Measurements from ENCODE around the gene UCHL1. TPM values are rescaled to one million over a fixed set of nuclear protein-coding genes. Genes with fewer than 3 reads are reported as not detected.

The UCHL1 gene
- total and polyA plus RNA-seq, 7 experiments from 2014 or later = 0.27 TPM; not detected in 6

DNA sequence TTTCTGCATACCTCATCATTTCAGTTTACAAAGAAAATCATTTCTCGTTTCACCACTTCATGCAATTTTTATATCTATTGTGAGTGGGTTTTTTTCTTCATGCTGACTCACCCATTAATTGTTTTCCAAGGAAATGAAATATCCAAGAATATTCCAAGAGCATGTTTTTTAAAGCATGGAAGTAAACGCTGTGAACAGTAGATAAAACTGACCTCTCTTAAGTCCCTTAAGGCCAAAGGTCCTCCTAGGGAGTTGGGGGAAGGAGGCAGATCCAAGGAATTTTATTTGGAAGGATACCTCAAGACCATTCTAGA is 39.8 kb upstream of the UCHL1 start:
- DNase-seq (no peak), ATAC-seq (no peak)
- POLR2A ChIA-PET = no interaction called here
- Mint-ChIP-seq H3K36me3 (peaks cover 0 to 8% (median 0%) of the 10 kb centered on the region in 5 donors), H3K27ac (no peak overlapping the region), H3K4me3 (peak overlapping the region; percentile 34 to 84 (median 75)), H3K9me3 (peaks cover 0 to 4% (median 0%) of the 10 kb centered on the region in 11 donors), H3K4me1 (peaks cover 12 to 35% (median 26%) of the 10 kb centered on the region in 7 donors), H3K27me3 (peaks cover 60 to 69% (median 63%) of the 10 kb centered on the region in 5 donors)
- Histone ChIP-seq H3K4me3 (ENCODE audit: low read length) (no peak overlapping the region), H3K27me3 (ENCODE audit: control insufficient read depth in 2 of 2, insufficient read depth in 2 of 2, low read length in 2 of 2) (peaks cover 4 to 13% of the 10 kb centered on the region in 2 donors), H3K9me3 (ENCODE audit: control insufficient read depth in 2 of 3, low read length in 3 of 3) (no peaks in the 10 kb centered on the region), H3K27ac (ENCODE audit: low read depth, low read length) (no peak overlapping the region), H3K36me3 (ENCODE audit: control insufficient read depth in 2 of 3, insufficient read depth in 3 of 3, low read length in 3 of 3) (no peaks in the 10 kb centered on the region), H3K4me1 (ENCODE audit: control insufficient read depth in 2 of 2, insufficient read depth in 2 of 2, low read length in 2 of 2) (peaks cover 0 to 3% of the 10 kb centered on the region in 2 donors)
- CTCF ChIA-PET = no interaction called here
- intact Hi-C loops (cut with micrococcal nuclease) = no loop called here

DNA sequence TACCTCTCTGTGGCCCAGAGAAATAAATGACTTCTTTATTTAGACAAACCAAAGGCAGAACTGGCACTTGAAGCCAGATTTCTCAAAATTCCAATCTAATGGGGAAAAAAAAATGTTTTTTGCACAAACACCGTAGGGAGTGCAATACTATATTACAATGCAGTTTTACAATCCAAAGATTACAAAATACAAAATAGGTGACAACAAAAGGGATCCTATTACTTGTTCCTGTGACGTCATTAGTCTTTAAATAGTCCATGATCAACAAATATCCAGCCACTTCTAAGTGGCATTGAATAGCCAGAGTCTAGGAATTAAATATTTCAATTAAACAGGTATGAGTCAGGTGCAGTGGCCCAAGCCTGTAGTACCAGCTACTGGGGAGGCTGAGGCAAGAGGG is 39.4 kb upstream of the UCHL1 start:
- no peak for DNase-seq
- Mint-ChIP-seq H3K27me3 (peaks cover 57 to 65% (median 61%) of the 10 kb centered on the region in 5 donors), H3K4me1 (peaks cover 12 to 35% (median 26%) of the 10 kb centered on the region in 7 donors), H3K9me3 (peaks cover 0 to 4% (median 0%) of the 10 kb centered on the region in 11 donors), H3K4me3 (peak overlapping the region in 2 of 10 donors; percentile 70 to 77), H3K27ac (no peak overlapping the region), H3K36me3 (peaks cover 0 to 8% (median 0%) of the 10 kb centered on the region in 5 donors)
- Histone ChIP-seq H3K9me3 (ENCODE audit: control insufficient read depth in 2 of 3, low read length in 3 of 3) (no peaks in the 10 kb centered on the region), H3K36me3 (ENCODE audit: control insufficient read depth in 2 of 3, insufficient read depth in 3 of 3, low read length in 3 of 3) (no peaks in the 10 kb centered on the region), H3K4me1 (ENCODE audit: control insufficient read depth in 2 of 2, insufficient read depth in 2 of 2, low read length in 2 of 2) (peaks cover 0 to 3% of the 10 kb centered on the region in 2 donors), H3K27me3 (ENCODE audit: control insufficient read depth in 2 of 2, insufficient read depth in 2 of 2, low read length in 2 of 2) (peaks cover 4 to 13% of the 10 kb centered on the region in 2 donors), H3K27ac (ENCODE audit: low read depth, low read length) (no peak overlapping the region), H3K4me3 (ENCODE audit: low read length) (no peak overlapping the region)
- POLR2A ChIA-PET = no interaction called here
- intact Hi-C loops (cut with micrococcal nuclease) = no loop called here
- CTCF ChIA-PET = no interaction called here
- no peak for ATAC-seq

DNA sequence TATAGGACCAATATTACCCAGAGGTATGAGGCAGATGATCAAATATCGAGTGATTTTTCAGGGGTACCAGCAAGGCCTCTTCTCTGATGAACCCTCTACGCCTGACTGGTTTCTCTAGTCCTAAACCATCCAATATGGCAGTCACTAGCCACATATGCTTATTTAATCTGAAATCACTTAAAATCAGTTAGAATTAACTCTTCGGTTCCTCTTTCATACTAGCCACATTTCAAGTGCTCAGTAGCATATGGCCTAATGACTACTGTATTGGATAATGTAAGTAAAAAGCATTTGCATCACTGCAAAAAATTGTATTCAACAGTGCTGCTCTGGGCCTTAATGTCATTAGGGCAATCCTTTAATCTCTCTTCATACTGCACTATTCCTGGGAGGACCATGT is 38.0 kb upstream of the UCHL1 start:
- intact Hi-C loops (cut with micrococcal nuclease) = no loop called here
- peaks cover 46 to 63% (median 55%) of the 10 kb centered on the region in 5 donors for H3K27me3 Mint-ChIP-seq
- no peaks in the 10 kb centered on the region for H3K36me3 ChIP-seq (ENCODE audit: control insufficient read depth in 2 of 3, insufficient read depth in 3 of 3, low read length in 3 of 3)
- DNase-seq (no peak), ATAC-seq (no peak)
- H3K27ac Mint-ChIP-seq = no peak overlapping the region
- peaks cover 0 to 4% (median 0%) of the 10 kb centered on the region in 11 donors for H3K9me3 Mint-ChIP-seq
- H3K36me3 Mint-ChIP-seq = peaks cover 0 to 4% (median 0%) of the 10 kb centered on the region in 5 donors
- peaks cover 0 to 3% of the 10 kb centered on the region in 2 donors for H3K4me1 ChIP-seq (ENCODE audit: control insufficient read depth in 2 of 2, insufficient read depth in 2 of 2, low read length in 2 of 2)
- no peak overlapping the region for H3K4me3 ChIP-seq (ENCODE audit: low read length)
- CTCF ChIA-PET = no interaction called here
- H3K27ac ChIP-seq (ENCODE audit: low read depth, low read length) = no peak overlapping the region
- no peak overlapping the region for H3K4me3 Mint-ChIP-seq
- peaks cover under 1 to 24% (median 13%) of the 10 kb centered on the region in 7 donors for H3K4me1 Mint-ChIP-seq
- no peaks in the 10 kb centered on the region for H3K9me3 ChIP-seq (ENCODE audit: control insufficient read depth in 2 of 3, low read length in 3 of 3)
- POLR2A ChIA-PET = no interaction called here
- peaks cover 4 to 7% of the 10 kb centered on the region in 2 donors for H3K27me3 ChIP-seq (ENCODE audit: control insufficient read depth in 2 of 2, insufficient read depth in 2 of 2, low read length in 2 of 2)

DNA sequence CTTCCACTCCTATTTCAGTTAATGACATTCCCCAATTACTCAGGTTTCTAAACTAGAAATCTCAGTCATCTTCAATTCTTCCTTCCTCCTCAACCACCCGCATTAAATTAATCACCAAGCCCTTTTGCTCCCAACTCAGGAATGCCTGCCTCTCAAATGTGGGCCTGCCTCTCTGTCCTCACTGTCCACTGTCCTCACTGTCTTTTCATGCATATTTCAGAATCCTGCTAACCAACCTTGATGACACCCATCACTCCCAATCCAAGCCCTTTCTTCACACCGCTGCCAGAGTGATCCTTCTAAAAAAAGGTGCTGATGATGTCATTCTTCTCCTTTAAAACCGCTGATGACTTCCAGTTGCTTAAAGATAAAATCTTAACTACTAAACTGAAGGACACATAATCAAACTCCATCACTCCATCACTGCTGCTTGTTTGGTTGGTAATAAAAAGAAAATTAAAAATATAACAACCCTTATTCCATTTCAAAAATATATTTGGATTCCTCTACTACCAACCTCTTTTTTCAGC is 37.2 kb upstream of the UCHL1 start:
- peaks cover 4 to 6% of the 10 kb centered on the region in 2 donors for H3K27me3 ChIP-seq (ENCODE audit: control insufficient read depth in 2 of 2, insufficient read depth in 2 of 2, low read length in 2 of 2)
- H3K36me3 Mint-ChIP-seq = peaks cover 0 to 4% (median 0%) of the 10 kb centered on the region in 5 donors
- CTCF ChIA-PET = no interaction called here
- H3K27me3 Mint-ChIP-seq = peaks cover 47 to 63% (median 54%) of the 10 kb centered on the region in 5 donors
- H3K27ac ChIP-seq (ENCODE audit: low read depth, low read length) = no peak overlapping the region
- H3K27ac Mint-ChIP-seq = no peak overlapping the region
- POLR2A ChIA-PET = no interaction called here
- peaks cover 0 to 4% (median 0%) of the 10 kb centered on the region in 11 donors for H3K9me3 Mint-ChIP-seq
- ATAC-seq = no peak
- no peaks in the 10 kb centered on the region for H3K9me3 ChIP-seq (ENCODE audit: control insufficient read depth in 2 of 3, low read length in 3 of 3)
- peaks cover 0 to 22% (median 13%) of the 10 kb centered on the region in 7 donors for H3K4me1 Mint-ChIP-seq
- no peak for DNase-seq
- no peaks in the 10 kb centered on the region for H3K36me3 ChIP-seq (ENCODE audit: control insufficient read depth in 2 of 3, insufficient read depth in 3 of 3, low read length in 3 of 3)
- peaks cover 0 to 3% of the 10 kb centered on the region in 2 donors for H3K4me1 ChIP-seq (ENCODE audit: control insufficient read depth in 2 of 2, insufficient read depth in 2 of 2, low read length in 2 of 2)
- no peak overlapping the region for H3K4me3 ChIP-seq (ENCODE audit: low read length)
- H3K4me3 Mint-ChIP-seq = no peak overlapping the region
- intact Hi-C loops (cut with micrococcal nuclease) = no loop called here

DNA sequence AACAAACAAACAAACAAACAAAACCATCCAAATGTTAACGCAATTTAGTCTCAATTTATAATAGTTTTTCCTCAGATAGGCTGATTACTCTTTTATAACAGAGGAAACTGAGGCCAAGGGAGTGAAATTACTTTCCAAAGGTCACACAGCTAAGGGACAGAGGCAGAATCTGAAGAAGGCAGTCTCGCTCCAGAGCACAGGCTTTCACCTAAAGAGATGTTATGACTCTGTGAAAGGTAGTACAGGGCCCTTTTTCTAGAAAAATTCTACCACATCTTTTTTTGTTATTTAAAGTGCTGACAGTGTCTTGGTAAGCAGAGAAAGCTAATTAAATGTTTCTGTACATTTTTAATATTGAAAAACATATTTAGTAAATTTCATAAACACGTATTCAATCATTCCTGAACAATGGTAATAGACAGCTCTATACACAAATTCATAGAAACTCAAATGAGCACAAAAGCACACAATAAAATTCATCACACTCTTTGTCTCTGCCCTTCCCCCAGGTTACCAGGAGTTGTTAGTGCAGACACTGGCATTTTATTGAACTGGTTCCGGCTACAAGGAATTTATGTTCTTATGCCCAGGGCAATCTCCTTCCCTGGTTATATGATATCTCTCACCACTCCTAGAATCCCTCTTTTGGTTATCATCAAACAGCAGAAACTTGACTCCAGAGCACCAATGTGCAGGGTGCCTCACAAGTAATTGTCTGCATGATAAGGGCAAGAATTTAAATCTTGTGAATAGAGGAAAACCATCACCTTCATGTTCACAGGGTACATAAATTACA is 34.7 kb upstream of the UCHL1 start:
- peaks cover 0 to 4% (median 0%) of the 10 kb centered on the region in 11 donors for H3K9me3 Mint-ChIP-seq
- peaks cover 0 to 2% (median under 1%) of the 10 kb centered on the region in 7 donors for H3K4me1 Mint-ChIP-seq
- Histone ChIP-seq H3K4me3 (ENCODE audit: low read length) (no peak overlapping the region), H3K9me3 (ENCODE audit: control insufficient read depth in 2 of 3, low read length in 3 of 3) (no peaks in the 10 kb centered on the region), H3K36me3 (ENCODE audit: control insufficient read depth in 2 of 3, insufficient read depth in 3 of 3, low read length in 3 of 3) (no peaks in the 10 kb centered on the region), H3K4me1 (ENCODE audit: control insufficient read depth in 2 of 2, insufficient read depth in 2 of 2, low read length in 2 of 2) (no peaks in the 10 kb centered on the region), H3K27ac (ENCODE audit: low read depth, low read length) (no peak overlapping the region), H3K27me3 (ENCODE audit: control insufficient read depth in 2 of 2, insufficient read depth in 2 of 2, low read length in 2 of 2) (peaks cover 0 to 3% of the 10 kb centered on the region in 2 donors)
- peaks cover 0 to under 1% (median 0%) of the 10 kb centered on the region in 5 donors for H3K36me3 Mint-ChIP-seq
- intact Hi-C loops (cut with micrococcal nuclease) = no loop called here
- ChIA-PET POLR2A (no interaction called here), CTCF (no interaction called here)
- no peak overlapping the region for H3K4me3 Mint-ChIP-seq
- no peak for ATAC-seq
- DNase-seq = no peak
- H3K27ac Mint-ChIP-seq = no peak overlapping the region
- H3K27me3 Mint-ChIP-seq = peaks cover 33 to 46% (median 39%) of the 10 kb centered on the region in 5 donors

DNA sequence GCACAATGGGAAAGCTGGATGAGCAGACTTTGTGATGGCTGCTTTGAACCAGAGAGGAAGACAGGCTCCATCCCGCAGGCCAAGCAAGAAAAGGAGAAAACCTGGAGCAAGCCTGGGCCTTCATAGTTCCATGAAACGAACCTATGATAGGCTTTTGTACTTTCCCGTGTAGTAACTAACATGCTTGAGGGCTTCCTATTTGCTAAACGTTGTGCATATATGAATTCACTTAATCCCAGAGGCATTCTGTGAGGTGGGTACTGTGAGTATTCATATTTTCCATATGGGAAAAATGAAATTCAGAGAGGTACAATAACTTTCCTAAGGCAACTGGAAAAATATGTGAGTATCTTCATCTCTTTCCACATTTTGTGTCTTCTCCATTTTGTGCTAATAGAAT is 28.8 kb upstream of the UCHL1 start:
- CTCF ChIA-PET = no interaction called here
- Histone ChIP-seq H3K4me3 (ENCODE audit: low read length) (no peak overlapping the region), H3K9me3 (ENCODE audit: control insufficient read depth in 2 of 3, low read length in 3 of 3) (no peaks in the 10 kb centered on the region), H3K36me3 (ENCODE audit: control insufficient read depth in 2 of 3, insufficient read depth in 3 of 3, low read length in 3 of 3) (no peaks in the 10 kb centered on the region), H3K27me3 (ENCODE audit: control insufficient read depth in 2 of 2, insufficient read depth in 2 of 2, low read length in 2 of 2) (no peaks in the 10 kb centered on the region), H3K4me1 (ENCODE audit: control insufficient read depth in 2 of 2, insufficient read depth in 2 of 2, low read length in 2 of 2) (no peaks in the 10 kb centered on the region), H3K27ac (ENCODE audit: low read depth, low read length) (no peak overlapping the region)
- Mint-ChIP-seq H3K27me3 (peaks cover 6 to 33% (median 19%) of the 10 kb centered on the region in 5 donors), H3K27ac (no peak overlapping the region), H3K36me3 (no peaks in the 10 kb centered on the region), H3K9me3 (no peaks in the 10 kb centered on the region), H3K4me3 (no peak overlapping the region), H3K4me1 (no peaks in the 10 kb centered on the region)
- intact Hi-C loops (cut with micrococcal nuclease) = no loop called here
- ATAC-seq (no peak), DNase-seq (no peak)
- POLR2A ChIA-PET = no interaction called here

DNA sequence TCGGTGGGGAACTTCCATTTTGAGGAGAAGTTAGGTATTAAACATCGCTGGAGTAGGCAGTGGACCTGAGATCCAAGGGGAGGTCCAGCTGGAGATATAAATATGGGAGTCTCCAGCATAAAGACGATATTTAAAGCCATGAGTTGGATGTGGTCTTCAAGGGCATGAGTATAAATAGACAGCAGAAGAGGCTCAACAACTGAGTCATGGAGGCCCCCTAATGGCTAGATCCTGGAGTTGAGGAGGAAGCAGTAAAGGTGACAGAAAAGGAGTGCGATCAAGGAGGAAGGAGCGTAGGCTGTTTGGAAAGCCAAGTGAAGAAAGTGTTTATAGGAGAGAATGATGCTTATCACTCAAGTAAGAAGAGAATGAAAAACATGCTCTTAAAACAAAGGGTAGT is 24.3 kb upstream of the UCHL1 start:
- Histone ChIP-seq H3K4me3 (ENCODE audit: low read length) (no peak overlapping the region), H3K9me3 (ENCODE audit: control insufficient read depth in 2 of 3, low read length in 3 of 3) (no peaks in the 10 kb centered on the region), H3K27me3 (ENCODE audit: control insufficient read depth in 2 of 2, insufficient read depth in 2 of 2, low read length in 2 of 2) (no peaks in the 10 kb centered on the region), H3K27ac (ENCODE audit: low read depth, low read length) (no peak overlapping the region), H3K4me1 (ENCODE audit: control insufficient read depth in 2 of 2, insufficient read depth in 2 of 2, low read length in 2 of 2) (no peaks in the 10 kb centered on the region), H3K36me3 (ENCODE audit: control insufficient read depth in 2 of 3, insufficient read depth in 3 of 3, low read length in 3 of 3) (no peaks in the 10 kb centered on the region)
- no peak for DNase-seq
- H3K27me3 Mint-ChIP-seq = peaks cover 0 to 20% (median 10%) of the 10 kb centered on the region in 5 donors
- no peak for ATAC-seq
- CTCF ChIA-PET = no interaction called here
- no peak overlapping the region for H3K4me3 Mint-ChIP-seq
- H3K4me1 Mint-ChIP-seq = no peaks in the 10 kb centered on the region
- no peak overlapping the region for H3K27ac Mint-ChIP-seq
- no peaks in the 10 kb centered on the region for H3K36me3 Mint-ChIP-seq
- intact Hi-C loops (cut with micrococcal nuclease) = no loop called here
- POLR2A ChIA-PET = no interaction called here
- peaks cover 0 to 2% (median 0%) of the 10 kb centered on the region in 11 donors for H3K9me3 Mint-ChIP-seq
